Epithelial cell of esophagus (primary cell): ENCODE results near the gene ADH7.

Experiments used
- DNase-seq: peaks from one replicate; pipeline ENCODE4 v3.0.0; 2010; ENCODE audit warnings: low read depth
- H3K4me3 ChIP-seq: 2 replicates; pipeline ENCODE4 v1.5.1; 2011; ENCODE audit warnings: mild to moderate bottlenecking, low read length, control low read depth
- TF ChIP-seq, protein P1 (sequence below): IDR thresholded peaks from 2 replicates; pipeline ENCODE4 v1.5.1; 2011; ENCODE audit warnings: low read depth, mild to moderate bottlenecking, low read length, control low read depth, inconsistent platforms; ENCODE audit not compliant: insufficient read depth; ENCODE audit errors: missing control alignments

ADH7 gene

GRCh38 chr4:99400831-99401230 lies 34.3 kb downstream of the ADH7 start:
- DNase-seq = no peak
- TF ChIP-seq, protein P1, sequence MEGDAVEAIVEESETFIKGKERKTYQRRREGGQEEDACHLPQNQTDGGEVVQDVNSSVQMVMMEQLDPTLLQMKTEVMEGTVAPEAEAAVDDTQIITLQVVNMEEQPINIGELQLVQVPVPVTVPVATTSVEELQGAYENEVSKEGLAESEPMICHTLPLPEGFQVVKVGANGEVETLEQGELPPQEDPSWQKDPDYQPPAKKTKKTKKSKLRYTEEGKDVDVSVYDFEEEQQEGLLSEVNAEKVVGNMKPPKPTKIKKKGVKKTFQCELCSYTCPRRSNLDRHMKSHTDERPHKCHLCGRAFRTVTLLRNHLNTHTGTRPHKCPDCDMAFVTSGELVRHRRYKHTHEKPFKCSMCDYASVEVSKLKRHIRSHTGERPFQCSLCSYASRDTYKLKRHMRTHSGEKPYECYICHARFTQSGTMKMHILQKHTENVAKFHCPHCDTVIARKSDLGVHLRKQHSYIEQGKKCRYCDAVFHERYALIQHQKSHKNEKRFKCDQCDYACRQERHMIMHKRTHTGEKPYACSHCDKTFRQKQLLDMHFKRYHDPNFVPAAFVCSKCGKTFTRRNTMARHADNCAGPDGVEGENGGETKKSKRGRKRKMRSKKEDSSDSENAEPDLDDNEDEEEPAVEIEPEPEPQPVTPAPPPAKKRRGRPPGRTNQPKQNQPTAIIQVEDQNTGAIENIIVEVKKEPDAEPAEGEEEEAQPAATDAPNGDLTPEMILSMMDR = no peak
- no peak overlapping the region for H3K4me3 ChIP-seq

DNA sequence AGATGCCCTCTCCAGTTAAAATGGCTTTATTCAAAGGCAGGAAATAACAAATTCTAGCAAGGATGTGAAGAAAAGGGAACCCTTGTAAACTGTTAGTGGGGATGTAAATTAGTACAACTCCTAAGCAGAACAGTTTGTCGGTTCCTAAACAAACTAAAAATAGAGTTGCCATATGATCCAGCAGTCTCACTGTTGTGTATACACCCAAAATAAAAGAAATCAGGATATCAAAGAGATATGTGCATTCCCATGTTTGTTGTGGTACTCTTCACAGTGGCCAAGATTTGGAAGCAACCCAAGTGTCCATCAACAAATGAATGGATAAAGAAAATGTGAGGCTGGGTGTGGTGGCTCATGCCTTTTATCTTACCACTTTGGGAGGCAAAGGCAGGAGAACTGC lies 36.1 kb downstream of the ADH7 start:
- TF ChIP-seq, protein P1 = no peak
- H3K4me3 ChIP-seq = no peak overlapping the region
- DNase-seq = no peak

- no peak for DNase-seq
- TF ChIP-seq, protein P1 = no peak
- no peak overlapping the region for H3K4me3 ChIP-seq
Measured at GRCh38 chr4:99395595-99396364, 39.4 kb downstream of the ADH7 start.

DNA sequence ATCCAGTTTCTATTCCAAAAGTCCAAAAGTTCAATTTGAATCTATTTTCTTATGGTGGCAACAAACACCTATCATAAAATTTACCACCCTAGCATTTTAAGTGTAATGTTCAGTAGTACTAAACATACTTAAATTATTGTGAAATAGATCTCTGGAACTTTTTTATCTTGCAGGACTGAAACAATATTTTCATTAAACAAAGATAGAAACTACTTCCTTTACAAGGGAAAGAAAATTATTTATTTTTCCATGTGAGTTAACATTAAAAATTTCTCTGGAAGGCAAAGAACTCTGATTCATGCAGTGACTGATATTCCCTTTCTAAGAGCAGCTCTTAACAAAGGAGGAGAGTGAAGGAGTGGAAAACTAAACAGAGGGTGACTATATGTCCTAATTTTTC lies 40.2 kb downstream of the ADH7 start:
- DNase-seq = no peak
- H3K4me3 ChIP-seq = no peak overlapping the region
- TF ChIP-seq, protein P1 = no peak

DNA sequence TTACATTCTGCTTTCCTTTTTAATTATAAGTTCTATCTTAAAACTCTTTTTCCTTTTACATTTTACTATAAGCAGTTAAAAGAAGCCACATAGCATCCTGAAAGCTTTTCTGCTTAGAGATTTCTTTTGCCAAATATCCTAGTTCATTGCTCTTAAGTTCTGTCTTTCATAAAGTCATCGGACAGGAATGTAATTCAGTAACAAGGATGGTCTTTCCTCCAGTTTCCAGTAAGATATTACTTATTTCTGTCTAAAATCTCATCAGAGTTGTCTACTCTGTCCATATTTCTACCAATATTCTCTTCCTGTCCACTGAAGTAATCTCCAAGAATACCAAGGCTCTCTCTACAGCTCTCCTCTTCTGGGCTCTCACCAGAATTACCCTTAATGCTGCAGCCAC lies 45.1 kb downstream of the ADH7 start:
- H3K4me3 ChIP-seq = no peak overlapping the region
- no peak for DNase-seq
- TF ChIP-seq, protein P1 = no peak

- DNase-seq = no peak
- no peak overlapping the region for H3K4me3 ChIP-seq
- TF ChIP-seq, protein P1 = no peak
Measured at GRCh38 chr4:99389606-99390005, 45.5 kb downstream of the ADH7 start.

DNA sequence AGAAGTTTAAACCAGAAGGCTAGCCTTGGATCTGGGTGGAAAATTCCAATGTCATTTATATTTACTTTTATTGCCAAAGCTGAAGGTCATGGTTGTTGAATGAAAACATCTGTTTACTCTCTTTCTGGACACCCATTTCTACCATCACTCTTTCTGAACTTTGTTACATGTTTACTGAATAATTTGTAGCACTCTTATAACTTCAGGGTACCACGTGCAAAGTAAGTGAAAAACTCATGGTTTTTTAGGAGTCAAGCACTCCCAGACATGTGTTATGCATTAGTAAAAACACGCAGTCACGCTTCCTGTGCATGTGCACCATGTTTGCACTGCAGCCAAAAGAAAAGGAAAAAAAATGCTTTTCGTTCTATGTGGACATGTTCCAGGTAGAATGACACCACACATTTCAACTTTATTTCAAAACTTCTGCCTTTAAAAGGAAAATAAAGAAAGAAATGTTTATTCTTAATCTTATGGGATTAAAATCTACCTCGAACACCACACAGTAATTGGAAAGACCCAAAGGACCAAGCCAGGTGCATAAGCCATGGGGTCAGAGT lies 51.2 kb downstream of the ADH7 start:
- TF ChIP-seq, protein P1 = no peak
- no peak for DNase-seq
- H3K4me3 ChIP-seq = no peak overlapping the region
